BJ (cell line): Measurements from ENCODE around the gene DCAF5. TPM values are rescaled to one million over a fixed set of nuclear protein-coding genes. Genes with fewer than 3 reads are reported as not detected.

Experiments used
- CTCF ChIA-PET: fragments of 350-600 bp; formaldehyde crosslinking; extraction: SDS; loops from one replicate; lab custom pipeline; 2021; ENCODE audit warnings: antibody characterized with exemption, inconsistent platforms; lab: Yijun Ruan, JAX
- POLR2A ChIA-PET: fragments of 300-600 bp; sonication (Branson Sonifier 250); formaldehyde crosslinking; extraction: SDS; loops from one replicate; lab custom pipeline; 2021; ENCODE audit warnings: antibody characterized with exemption; lab: Charles Lee
- DNase-seq: peaks from one replicate; pipeline ENCODE4 v3.0.0-alpha.2; 2011; ENCODE audit warnings: low read depth
- H3K27me3 ChIP-seq: 2 replicates; pipeline ENCODE4 v1.6.0; 2011; ENCODE audit warnings: low read length; ENCODE audit not compliant: control insufficient read depth, insufficient read depth
- H3K36me3 ChIP-seq: 2 replicates; pipeline ENCODE4 v1.5.1; 2011; ENCODE audit warnings: low read length; ENCODE audit not compliant: control insufficient read depth, insufficient read depth
- H3K4me3 ChIP-seq: 2 replicates; pipeline ENCODE4 v1.5.1; 2011; ENCODE audit warnings: low read depth, mild to moderate bottlenecking, control low read depth, low read length
- CTCF ChIP-seq: IDR thresholded peaks from 2 replicates; pipeline ENCODE4 v1.5.1; 2011; ENCODE audit warnings: low read depth, mild to moderate bottlenecking, control low read depth, inconsistent platforms, low read length, moderate library complexity; ENCODE audit not compliant: insufficient read depth
- polyA plus RNA-seq: library from polyadenylated mRNA; depleted of rRNA; stranded (reverse); fragments of >200 nt; gene quantifications from 2 replicates; pipeline ENCODE4 v1.2.3, GENCODE V29; 2011; rRNA removed
- small RNA-seq: library from RNA; depleted of rRNA; stranded (forward); fragments of <200 nt; gene quantifications from one replicate; pipeline ENCODE3, GENCODE V24; 2012; ENCODE audit warnings: low replicate concordance, low read depth; ENCODE audit not compliant: insufficient read length

The DCAF5 gene
- polyA plus RNA-seq, 1 experiment: 42.0 TPM

DNA sequence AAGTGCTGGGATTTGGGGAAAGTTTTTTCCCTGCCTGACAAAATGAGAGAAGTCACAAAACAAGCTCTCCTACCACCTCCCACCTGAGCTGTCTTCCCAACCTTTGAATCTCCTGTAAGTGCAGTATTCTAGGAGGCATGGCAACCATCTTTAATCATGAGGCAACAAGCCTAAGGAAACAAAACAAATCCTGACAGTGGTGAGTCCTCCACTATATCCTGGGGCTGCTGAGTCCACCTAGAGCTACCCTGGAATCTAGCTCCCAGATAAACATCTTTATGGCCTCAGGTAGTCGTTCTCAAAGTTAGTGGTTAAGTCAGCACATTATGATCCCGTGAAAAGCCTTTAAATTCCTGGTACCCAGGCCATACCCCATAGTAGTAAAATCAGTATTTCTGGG, 151.5 kb downstream of the DCAF5 start:
- no peak overlapping the region for H3K4me3 ChIP-seq
- no peak for TF ChIP-seq CTCF
- no peaks in the 10 kb centered on the region for H3K36me3 ChIP-seq
- no peak for DNase-seq
- ChIA-PET POLR2A (no interaction called here), CTCF (no interaction called here)
- no peaks in the 10 kb centered on the region for H3K27me3 ChIP-seq

Small RNA genes lying within 50 kb of the gene (small RNA-seq; reads per million reads assigned to genes)
- gene RF00019 (not detected), gene RPS29P1 (not detected)

Other genes starting within 250 kb of the DCAF5 start
- 743 and 1,184 TPM in 2 replicates for gene ACTN1, start 173.8 kb downstream of the DCAF5 start, polyA plus RNA-seq
- gene EXD2, start 38.4 kb upstream of the DCAF5 start, polyA plus RNA-seq: 17.7 and 22.7 TPM in 2 replicates
- gene GALNT16, start 107.0 kb upstream of the DCAF5 start, polyA plus RNA-seq: 1.4 and 1.7 TPM in 2 replicates
- gene ERH, start 245.2 kb upstream of the DCAF5 start, polyA plus RNA-seq: 43.1 and 109 TPM in 2 replicates
- gene SLC39A9, start 245.6 kb upstream of the DCAF5 start, polyA plus RNA-seq: 70.3 and 86.3 TPM in 2 replicates